Measurements from ENCODE around the gene VAT1L. TPM values are rescaled to one million over a fixed set of nuclear protein-coding genes. Genes with fewer than 3 reads are reported as not detected.

VAT1L gene
- total and polyA plus RNA-seq, 2 donors (not counting 3 experiments of a cell fraction or from before 2014, with no cell fraction given), result 0.46 to 1.5 TPM

GRCh38 chr16:77897831-77898605, 109.7 kb downstream of the VAT1L start:
- no peaks in the 10 kb centered on the region for H3K36me3 ChIP-seq (ENCODE audit: control insufficient read depth in 2 of 2, extremely low read depth in 1 of 2, insufficient read depth in 2 of 2, low read length in 2 of 2)
- H3K27me3 ChIP-seq (ENCODE audit: control insufficient read depth in 2 of 2, insufficient read depth in 2 of 2, low read length in 2 of 2), result no peaks in the 10 kb centered on the region
- H3K79me2 ChIP-seq (ENCODE audit: control insufficient read depth, insufficient read depth, low read length), result no peaks in the 10 kb centered on the region
- no peak overlapping the region for H3K9ac ChIP-seq (replicated peaks; ENCODE audit: extremely low read depth, insufficient read depth, low read length)
- TF ChIP-seq JUN (IDR thresholded peaks at IDR 0.05; ENCODE audit: borderline replicate concordance, insufficient read depth, insufficient read length, low read depth), result no peak
- no peak for TF ChIP-seq POLR2A (IDR thresholded peaks at IDR 0.05; ENCODE audit: low read depth, low read length)
- no peak for TF ChIP-seq EZH2 (IDR thresholded peaks at IDR 0.05; ENCODE audit: borderline replicate concordance, low read depth, low read length, severe bottlenecking)
- TF ChIP-seq MYC (IDR thresholded peaks at IDR 0.05; ENCODE audit: low read depth, low read length), result no peak
- TF ChIP-seq CTCF (IDR thresholded peaks at IDR 0.05; ENCODE audit: extremely low read depth in 1 of 2, insufficient read depth in 1 of 2, low read depth in 1 of 2, low read length in 2 of 2), result no peak
- no peak for TF ChIP-seq FOS (IDR thresholded peaks at IDR 0.05; ENCODE audit: borderline replicate concordance, insufficient read depth, low read length)
- TF ChIP-seq MAX (IDR thresholded peaks at IDR 0.05; ENCODE audit: insufficient read depth, insufficient read length), result no peak
- no peak for TF ChIP-seq POLR2AphosphoS5 (IDR thresholded peaks at IDR 0.05; ENCODE audit: insufficient read depth, low read depth, low read length)
- no peak for TF ChIP-seq GATA2 (IDR thresholded peaks at IDR 0.05; ENCODE audit: insufficient read depth, insufficient read length, low read depth, low read length)
- DNase-seq (ENCODE audit: low read depth, low spot score) (no peak), FAIRE-seq (no peak)
- no peak overlapping the region for H3K4me3 ChIP-seq (replicated peaks in 1 of 3; ENCODE audit: insufficient read depth in 1 of 3, low read depth in 1 of 3, low read length in 3 of 3)
- CTCF ChIA-PET, result interaction anchor here (1.3 kb wide), 1 partner anchor 9 kb away, joined by 4 read pairs; no protein-coding TSS in a partner anchor
- no peaks in the 10 kb centered on the region for H3K4me1 ChIP-seq (ENCODE audit: control insufficient read depth, extremely low read depth, insufficient read depth, low read length)
- POLR2A ChIA-PET, result no interaction called here
- dilution Hi-C loops (cut with MboI; ENCODE audit: extremely low pct_ligation_motif_present, low sequenced_read_pairs), result no loop called here
- H3K9me3 ChIP-seq (replicated peaks; ENCODE audit: control insufficient read depth, insufficient read depth, low read length), result no peaks in the 10 kb centered on the region
- H4K20me1 ChIP-seq (replicated peaks; ENCODE audit: control insufficient read depth, extremely low read depth, insufficient read depth, low read length), result no peaks in the 10 kb centered on the region
- H3K4me2 ChIP-seq (ENCODE audit: insufficient read depth, low read length), result no peak overlapping the region
- no TSS peak for BruUV-seq (replicated peaks)
- no peak overlapping the region for H2AFZ ChIP-seq (ENCODE audit: low read depth, low read length)
- intact Hi-C loops (cut with micrococcal nuclease), result no loop called here
- H3K27ac ChIP-seq (ENCODE audit: insufficient read depth, low read depth, low read length), result no peak overlapping the region
- no peaks in the 10 kb centered on the region for H3K9me1 ChIP-seq (replicated peaks; ENCODE audit: control insufficient read depth, extremely low read depth, insufficient read depth, low read length)
